ENCODE results near the gene PSMD5.
"Not testable (repeated sequence)": the region's sequence is repeated elsewhere in the genome, so short reads cannot be mapped to it uniquely, and the experiment has no call there.

Gene PSMD5

GRCh38 chr9:120854596-120855327 is 12.0 kb upstream of the PSMD5 start:
- DNase-seq = no peak

- no peak for DNase-seq
Observed at GRCh38 chr9:120853198-120853597, 10.5 kb upstream of the PSMD5 start.

GRCh38 chr9:120852240-120853010 is 9.7 kb upstream of the PSMD5 start:
- no peak for DNase-seq

- DNase-seq = no peak
Observed at GRCh38 chr9:120851449-120851848, 8.7 kb upstream of the PSMD5 start.

- DNase-seq = no peak
Observed at GRCh38 chr9:120850315-120850714, 7.6 kb upstream of the PSMD5 start.

GRCh38 chr9:120846906-120847305 is 4.2 kb upstream of the PSMD5 start:
- no peak for DNase-seq

- no peak for DNase-seq
Observed at GRCh38 chr9:120846251-120846889, 3.6 kb upstream of the PSMD5 start.

GRCh38 chr9:120845255-120845654 is 2.5 kb upstream of the PSMD5 start:
- DNase-seq = no peak

- no peak for DNase-seq
Observed at GRCh38 chr9:120841930-120842684, 615 bp downstream of the PSMD5 start.

GRCh38 chr9:120839146-120839545 is 3.6 kb downstream of the PSMD5 start:
- DNase-seq = peak; percentile 24

- no peak for DNase-seq
Observed at GRCh38 chr9:120837921-120838320, 4.8 kb downstream of the PSMD5 start.

GRCh38 chr9:120833325-120833724 is 9.4 kb downstream of the PSMD5 start:
- no peak for DNase-seq

GRCh38 chr9:120832807-120833206 is 9.9 kb downstream of the PSMD5 start:
- no peak for DNase-seq

GRCh38 chr9:120830865-120831264 is 11.9 kb downstream of the PSMD5 start:
- DNase-seq = no peak

- DNase-seq = no peak
Observed at GRCh38 chr9:120830151-120830550, 12.6 kb downstream of the PSMD5 start.

- no peak for DNase-seq
Observed at GRCh38 chr9:120829650-120830049, 13.1 kb downstream of the PSMD5 start.

GRCh38 chr9:120820095-120820494 is 22.6 kb downstream of the PSMD5 start:
- DNase-seq = no peak

GRCh38 chr9:120818595-120818994 is 24.1 kb downstream of the PSMD5 start:
- no peak for DNase-seq

- no peak for DNase-seq
Observed at GRCh38 chr9:120815075-120815474, 27.6 kb downstream of the PSMD5 start.

GRCh38 chr9:120808931-120809330 is 33.8 kb downstream of the PSMD5 start:
- DNase-seq = no peak

GRCh38 chr9:120807607-120808379 is 34.9 kb downstream of the PSMD5 start:
- no peak for DNase-seq

- not testable (repeated sequence) for DNase-seq
Observed at GRCh38 chr9:120804784-120805363, 37.8 kb downstream of the PSMD5 start.

Measured in fibroblast of skin of abdomen (primary cell).